GM12878 (cell line): ENCODE measurements around the gene ECSIT.
"Not testable (repeated sequence)": the region's sequence is repeated elsewhere in the genome, so short reads cannot be mapped to it uniquely, and the experiment has no call there.

Source experiments
- BHLHE40 ChIP-seq, 2 experiments: fragments of 450-650 bp in 1 of 2; IDR thresholded peaks; 2 replicates each; pipeline ENCODE4 v1.6.1; 2011 to 2017; ENCODE audit warnings: low read depth in 2 of 2, borderline replicate concordance in 1 of 2, improper control_type of control experiment in 1 of 2, low read length in 1 of 2, mild to moderate bottlenecking in 1 of 2
- POLR2AphosphoS5 ChIP-seq: IDR thresholded peaks from 2 replicates; pipeline ENCODE4 v1.6.1; 2011; ENCODE audit warnings: mild to moderate bottlenecking, low read length, inconsistent platforms
- SMAD1 ChIP-seq: fragments of 450-650 bp; IDR thresholded peaks from 2 replicates; pipeline ENCODE4 v1.6.1; 2018; ENCODE audit warnings: mild to moderate bottlenecking, low read depth; ENCODE audit not compliant: partially characterized antibody
- SMC3 ChIP-seq: IDR thresholded peaks from 2 replicates; pipeline ENCODE4 v1.6.1; 2011; ENCODE audit warnings: low read length, improper control_type of control experiment, borderline replicate concordance
- SP1 ChIP-seq: IDR thresholded peaks from one replicate; pipeline ENCODE4 v1.6.1; 2011; ENCODE audit warnings: low read depth, low read length

GRCh38 chr19:11564082-11564807 lies 35.3 kb upstream of the ECSIT start:
- not testable (repeated sequence) for TF ChIP-seq SP1; BHLHE40 (IDR thresholded peaks at IDR 0.05; ENCODE audit: borderline replicate concordance in 1 of 2, low read depth in 2 of 2, low read length in 1 of 2); SMC3; POLR2AphosphoS5; SMAD1
